Measurements from ENCODE around the gene TTC13. TPM values are rescaled to one million over a fixed set of nuclear protein-coding genes. Genes with fewer than 3 reads are reported as not detected.
A peak's percentile ranks its signal among the peaks of the same experiment; 100 is the strongest.

The TTC13 gene
- total RNA-seq, 1 donor from 2014 or later, result 17.0 TPM

DNA sequence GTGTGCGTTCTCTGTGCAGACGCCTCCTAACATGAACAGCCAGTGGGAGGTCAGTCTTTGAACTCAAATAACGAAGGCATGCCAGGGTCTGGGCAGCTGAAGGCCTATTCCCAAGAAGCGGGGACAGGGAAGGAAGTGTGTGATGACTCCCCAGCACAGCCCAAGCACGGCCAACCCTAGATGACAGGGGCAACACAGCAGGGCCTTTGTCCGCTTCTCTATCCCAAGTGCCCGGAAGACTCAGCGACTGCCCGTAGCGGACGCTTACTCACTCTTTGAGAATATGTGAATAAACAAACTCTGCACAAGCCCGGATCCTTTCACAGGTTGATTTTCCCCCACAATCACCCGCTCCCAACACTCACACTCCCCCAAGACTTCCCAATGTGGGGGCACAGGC lies 121.6 kb downstream of the TTC13 start:
- intact Hi-C loops (cut with DNase I), result no loop called here
- ATAC-seq (peak; percentile 36 to 64), DNase-seq (no peak)
- Histone ChIP-seq H3K36me3 (peaks cover 23% of the 10 kb centered on the region), H3K4me3 (no peak overlapping the region), H3K4me1 (peaks cover 50% of the 10 kb centered on the region), H3K27me3 (ENCODE audit: low read depth) (no peaks in the 10 kb centered on the region), H3K27ac (peak overlapping the region; percentile 50), H3K9me3 (peaks cover 5% of the 10 kb centered on the region)
- TF ChIP-seq, protein P1, sequence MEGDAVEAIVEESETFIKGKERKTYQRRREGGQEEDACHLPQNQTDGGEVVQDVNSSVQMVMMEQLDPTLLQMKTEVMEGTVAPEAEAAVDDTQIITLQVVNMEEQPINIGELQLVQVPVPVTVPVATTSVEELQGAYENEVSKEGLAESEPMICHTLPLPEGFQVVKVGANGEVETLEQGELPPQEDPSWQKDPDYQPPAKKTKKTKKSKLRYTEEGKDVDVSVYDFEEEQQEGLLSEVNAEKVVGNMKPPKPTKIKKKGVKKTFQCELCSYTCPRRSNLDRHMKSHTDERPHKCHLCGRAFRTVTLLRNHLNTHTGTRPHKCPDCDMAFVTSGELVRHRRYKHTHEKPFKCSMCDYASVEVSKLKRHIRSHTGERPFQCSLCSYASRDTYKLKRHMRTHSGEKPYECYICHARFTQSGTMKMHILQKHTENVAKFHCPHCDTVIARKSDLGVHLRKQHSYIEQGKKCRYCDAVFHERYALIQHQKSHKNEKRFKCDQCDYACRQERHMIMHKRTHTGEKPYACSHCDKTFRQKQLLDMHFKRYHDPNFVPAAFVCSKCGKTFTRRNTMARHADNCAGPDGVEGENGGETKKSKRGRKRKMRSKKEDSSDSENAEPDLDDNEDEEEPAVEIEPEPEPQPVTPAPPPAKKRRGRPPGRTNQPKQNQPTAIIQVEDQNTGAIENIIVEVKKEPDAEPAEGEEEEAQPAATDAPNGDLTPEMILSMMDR (IDR thresholded peaks at IDR 0.05), result no peak

Other genes starting within 250 kb of the TTC13 start
- gene CAPN9, start 231.5 kb downstream of the TTC13 start, total RNA-seq, result 26.6 TPM
- gene C1orf198, start 110.3 kb downstream of the TTC13 start, total RNA-seq, result 101 TPM
- 18.4 TPM for gene ARV1, start 233 bp upstream of the TTC13 start, total RNA-seq
- 54.6 TPM for gene FAM89A, start 61.4 kb upstream of the TTC13 start, total RNA-seq
- gene TRIM67, start 183.2 kb upstream of the TTC13 start, total RNA-seq, result not detected

Measured in lower lobe of right lung (tissue), 2 donors.